SK-N-SH treated with all-trans-retinoic acid at 6 μM for 48 hours (cell line): ENCODE measurements around the gene NT5C.
"Not testable (repeated sequence)": the region's sequence is repeated elsewhere in the genome, so short reads cannot be mapped to it uniquely, and the experiment has no call there.

Experiments used
- ATAC-seq: fragments of 200-7000 bp; cut with Tn5 transposase; 3 replicates; pipeline ENCODE4 v1.9.1; 2020; ENCODE audit warnings: mild to moderate bottlenecking, moderate library complexity
- ARNTL ChIP-seq: fragments of 450-650 bp; formaldehyde crosslinking; IDR thresholded peaks from 2 replicates; pipeline ENCODE4 v1.5.0; 2020; ENCODE audit warnings: low read depth, mild to moderate bottlenecking, moderate library complexity, borderline replicate concordance
- BACH2 ChIP-seq: fragments of 250-450 bp; sonication (Bioruptor Pico); IDR thresholded peaks from 2 replicates; pipeline ENCODE4 v1.9.0; 2021; ENCODE audit warnings: mild to moderate bottlenecking, borderline replicate concordance
- CSDC2 ChIP-seq: fragments of 250-450 bp; sonication (Bioruptor Pico); IDR thresholded peaks from 2 replicates; pipeline ENCODE4 v1.5.0; 2020; ENCODE audit warnings: mild to moderate bottlenecking, moderate library complexity
- CSRNP3 ChIP-seq: fragments of 250-450 bp; sonication (Bioruptor Pico); IDR thresholded peaks from 2 replicates; pipeline ENCODE4 v1.5.1; 2021; ENCODE audit warnings: mild to moderate bottlenecking, moderate library complexity
- ESRRG ChIP-seq: fragments of 250-450 bp; sonication (Bioruptor Pico); IDR thresholded peaks from 2 replicates; pipeline ENCODE4 v1.6.1; 2021; ENCODE audit warnings: mild to moderate bottlenecking
- GLIS3 ChIP-seq: fragments of 250-450 bp; sonication (Bioruptor Pico); IDR thresholded peaks from 2 replicates; pipeline ENCODE4 v1.5.0; 2020; ENCODE audit warnings: mild to moderate bottlenecking, moderate library complexity
- ISL1 ChIP-seq: fragments of 250-450 bp; sonication (Bioruptor Pico); IDR thresholded peaks from 2 replicates; pipeline ENCODE4 v2.1.2; 2022; ENCODE audit warnings: mild to moderate bottlenecking, moderate library complexity
- OSR1 ChIP-seq: fragments of 250-450 bp; sonication (Bioruptor Pico); IDR thresholded peaks from 2 replicates; pipeline ENCODE4 v1.8.0; 2022; ENCODE audit warnings: moderate library complexity, mild to moderate bottlenecking, inconsistent platforms
- PATZ1 ChIP-seq: fragments of 250-450 bp; sonication (Bioruptor Pico); IDR thresholded peaks from 2 replicates; pipeline ENCODE4 v1.8.0; 2020; ENCODE audit warnings: mild to moderate bottlenecking, moderate library complexity, borderline replicate concordance
- RARB ChIP-seq: fragments of 250-450 bp; sonication (Bioruptor Pico); IDR thresholded peaks from 2 replicates; pipeline ENCODE4 v1.8.0; 2021; ENCODE audit warnings: mild to moderate bottlenecking, moderate library complexity
- SNAI2 ChIP-seq: fragments of 250-450 bp; sonication (Bioruptor Pico); IDR thresholded peaks from 2 replicates; pipeline ENCODE4 v1.5.0; 2020; ENCODE audit warnings: mild to moderate bottlenecking, moderate library complexity
- TCF4 ChIP-seq: fragments of 250-450 bp; sonication (Bioruptor Pico); IDR thresholded peaks from 2 replicates; pipeline ENCODE4 v1.8.0; 2021; ENCODE audit warnings: mild to moderate bottlenecking, moderate library complexity, borderline replicate concordance
- TOX ChIP-seq: fragments of 250-450 bp; sonication (Bioruptor Pico); IDR thresholded peaks from 2 replicates; pipeline ENCODE4 v1.8.0; 2021; ENCODE audit warnings: mild to moderate bottlenecking, moderate library complexity, borderline replicate concordance
- TSHZ2 ChIP-seq: fragments of 250-450 bp; sonication (Bioruptor Pico); IDR thresholded peaks from 2 replicates; pipeline ENCODE4 v1.5.0; 2020; ENCODE audit warnings: mild to moderate bottlenecking, moderate library complexity
- ZC3H10 ChIP-seq: fragments of 250-450 bp; sonication (Bioruptor Pico); IDR thresholded peaks from 2 replicates; pipeline ENCODE4 v1.5.1; 2021; ENCODE audit warnings: mild to moderate bottlenecking, moderate library complexity
- ZFP30 ChIP-seq: fragments of 450-650 bp; formaldehyde crosslinking; IDR thresholded peaks from 2 replicates; pipeline ENCODE4 v1.5.0; 2022; ENCODE audit warnings: mild to moderate bottlenecking, moderate library complexity
- ZNF565 ChIP-seq: fragments of 450-650 bp; formaldehyde crosslinking; conservative IDR thresholded peaks from 2 replicates; pipeline ENCODE4 v1.5.0; 2020; ENCODE audit warnings: low read depth, mild to moderate bottlenecking, moderate library complexity
- ZNF70 ChIP-seq: fragments of 450-650 bp; formaldehyde crosslinking; IDR thresholded peaks from 2 replicates; pipeline ENCODE4 v1.5.0; 2020; ENCODE audit warnings: mild to moderate bottlenecking, moderate library complexity
- ZNF8 ChIP-seq: fragments of 450-650 bp; formaldehyde crosslinking; IDR thresholded peaks from 2 replicates; pipeline ENCODE4 v1.5.0; 2020; ENCODE audit warnings: mild to moderate bottlenecking, moderate library complexity
- TF ChIP-seq, protein P1 (sequence below): fragments of 250-450 bp; sonication (Bioruptor Pico); IDR thresholded peaks from 2 replicates; pipeline ENCODE4 v1.8.0; 2021; ENCODE audit warnings: low read depth, mild to moderate bottlenecking, moderate library complexity, borderline replicate concordance

The NT5C gene

DNA sequence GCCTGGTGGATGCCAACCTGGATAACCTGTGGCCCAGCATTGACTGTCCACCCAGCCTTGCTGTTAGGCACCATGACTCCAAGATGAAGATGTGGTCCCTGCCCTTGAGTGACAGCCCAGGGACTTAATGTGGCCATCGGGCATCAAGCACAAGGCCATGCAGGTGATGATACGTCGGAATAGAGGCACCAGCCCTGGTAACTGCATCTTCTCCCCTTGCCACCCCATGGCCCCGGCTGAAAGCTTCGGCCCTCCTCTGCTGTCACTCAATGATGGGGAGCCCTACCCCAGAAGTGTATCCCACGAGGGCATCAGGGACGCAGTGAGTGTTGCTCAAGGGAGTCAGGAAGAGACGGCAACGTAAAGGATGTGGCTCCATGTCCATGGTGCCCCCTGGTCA is 2.0 kb downstream of the NT5C start:
- ATAC-seq = no peak
- TF ChIP-seq, protein P1, sequence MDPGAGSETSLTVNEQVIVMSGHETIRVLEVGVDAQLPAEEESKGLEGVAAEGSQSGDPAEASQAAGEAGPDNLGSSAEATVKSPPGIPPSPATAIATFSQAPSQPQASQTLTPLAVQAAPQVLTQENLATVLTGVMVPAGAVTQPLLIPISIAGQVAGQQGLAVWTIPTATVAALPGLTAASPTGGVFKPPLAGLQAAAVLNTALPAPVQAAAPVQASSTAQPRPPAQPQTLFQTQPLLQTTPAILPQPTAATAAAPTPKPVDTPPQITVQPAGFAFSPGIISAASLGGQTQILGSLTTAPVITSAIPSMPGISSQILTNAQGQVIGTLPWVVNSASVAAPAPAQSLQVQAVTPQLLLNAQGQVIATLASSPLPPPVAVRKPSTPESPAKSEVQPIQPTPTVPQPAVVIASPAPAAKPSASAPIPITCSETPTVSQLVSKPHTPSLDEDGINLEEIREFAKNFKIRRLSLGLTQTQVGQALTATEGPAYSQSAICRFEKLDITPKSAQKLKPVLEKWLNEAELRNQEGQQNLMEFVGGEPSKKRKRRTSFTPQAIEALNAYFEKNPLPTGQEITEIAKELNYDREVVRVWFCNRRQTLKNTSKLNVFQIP = no peak
- TF ChIP-seq OSR1 (CRISPR knock-in tag) (no peak), BACH2 (CRISPR knock-in tag) (no peak), CSDC2 (CRISPR knock-in tag) (no peak), ARNTL (CRISPR knock-in tag) (no peak), ZFP30 (no peak), TOX (CRISPR knock-in tag) (no peak), CSRNP3 (CRISPR knock-in tag) (no peak), ESRRG (CRISPR knock-in tag) (no peak), TSHZ2 (CRISPR knock-in tag) (no peak), SNAI2 (CRISPR knock-in tag) (no peak), ZNF70 (CRISPR knock-in tag) (no peak)

DNA sequence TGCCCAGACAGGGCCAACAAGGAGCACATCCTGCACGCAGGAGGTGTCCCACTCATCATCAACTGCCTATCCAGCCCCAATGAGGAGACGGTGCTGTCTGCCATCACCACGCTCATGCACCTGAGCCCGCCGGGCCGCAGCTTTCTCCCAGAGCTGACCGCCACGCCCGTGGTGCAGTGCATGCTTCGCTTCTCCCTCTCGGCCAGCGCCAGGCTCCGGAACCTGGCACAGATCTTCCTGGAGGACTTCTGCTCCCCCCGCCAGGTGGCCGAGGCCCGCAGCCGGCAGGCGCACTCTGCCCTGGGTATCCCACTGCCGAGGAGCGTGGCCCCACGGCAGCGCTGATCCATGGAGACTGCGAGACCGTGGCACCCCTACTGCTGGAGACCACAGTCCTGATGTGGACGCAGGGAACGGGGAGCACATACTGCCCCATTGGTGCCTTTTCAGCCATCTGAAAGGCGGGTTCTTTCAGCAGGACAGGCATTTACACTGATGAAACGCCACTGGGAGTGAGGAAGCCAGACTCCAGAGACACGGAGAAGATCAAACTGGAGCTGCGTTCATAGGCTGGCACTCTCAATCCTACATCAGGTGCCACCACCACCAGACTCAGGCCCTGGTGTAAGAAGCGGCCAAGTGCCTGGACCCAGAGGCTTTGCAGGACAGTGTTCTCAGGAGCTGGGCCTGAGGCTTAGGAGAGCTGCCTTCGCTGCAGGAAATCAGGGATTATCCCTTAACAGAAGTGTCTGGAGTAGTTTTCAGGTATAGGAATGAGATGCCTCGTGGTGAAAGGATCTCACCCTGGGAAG is 2.6 kb downstream of the NT5C start:
- no peak for TF ChIP-seq ZNF565 (CRISPR knock-in tag)
- no peak for TF ChIP-seq GLIS3 (CRISPR knock-in tag)
- TF ChIP-seq ZNF8 (CRISPR knock-in tag) = no peak
- ATAC-seq = no peak

DNA sequence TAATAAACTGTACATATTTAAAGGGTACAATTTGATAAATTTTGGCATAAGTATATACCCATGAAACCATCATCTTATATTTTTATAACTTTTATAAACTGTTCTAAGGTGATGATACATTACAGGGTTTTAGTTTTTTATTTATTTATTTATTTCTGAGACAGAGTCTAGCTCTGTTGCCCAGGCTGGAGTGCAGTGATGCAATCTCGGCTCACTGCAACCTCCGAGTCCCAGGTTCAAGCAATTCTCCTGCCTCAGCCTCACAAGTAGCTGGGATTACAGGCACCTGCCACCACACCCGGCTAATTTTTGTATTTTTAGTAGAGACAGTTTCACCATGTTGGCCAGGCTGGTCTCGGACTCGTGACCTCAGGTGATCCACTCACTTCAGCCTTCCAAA is 3.6 kb downstream of the NT5C start:
- ATAC-seq = not testable (repeated sequence)

GRCh38 chr17:75126954-75127353 is 4.6 kb downstream of the NT5C start:
- TF ChIP-seq GLIS3 (CRISPR knock-in tag) (no peak), CSDC2 (CRISPR knock-in tag) (no peak), ZNF565 (CRISPR knock-in tag) (no peak), TCF4 (CRISPR knock-in tag) (no peak), ISL1 (no peak), TOX (CRISPR knock-in tag) (no peak), PATZ1 (CRISPR knock-in tag) (no peak), ESRRG (CRISPR knock-in tag) (no peak), ZC3H10 (no peak), ZFP30 (no peak)
- TF ChIP-seq, all 23 proteins: peak for 0

GRCh38 chr17:75125984-75126383 is 5.6 kb downstream of the NT5C start:
- no peak for ATAC-seq
- TF ChIP-seq RARB (CRISPR knock-in tag) (no peak), ZFP30 (no peak), ESRRG (CRISPR knock-in tag) (no peak)

More at GRCh38 chr17:75126954-75127353, 4.6 kb downstream of the NT5C start:
- no peak for ATAC-seq
